ENCODE results near the gene CLEC11A.

CLEC11A gene

GRCh38 chr19:50723069-50723468 lies at the start of gene CLEC11A:
TSS of gene CLEC11A (plus strand) at chr19:50723364. CDS start at chr19:50723526, 162 bp downstream.
- FAIRE-seq (no peak), DNase-seq (ENCODE audit: insufficient read length, low spot score) (no peak)
- TF ChIP-seq POLR2A (IDR thresholded peaks at IDR 0.05; ENCODE audit: low read depth, low read length) = no peak

GRCh38 chr19:50676625-50677197 lies 46.5 kb upstream of the CLEC11A start:
- DNase-seq (ENCODE audit: insufficient read length, low spot score) (no peak), FAIRE-seq (no peak)
- no peak for TF ChIP-seq POLR2A (IDR thresholded peaks at IDR 0.05; ENCODE audit: low read depth, low read length)

GRCh38 chr19:50677636-50678035 lies 45.5 kb upstream of the CLEC11A start:
- DNase-seq (ENCODE audit: insufficient read length, low spot score) (no peak), FAIRE-seq (no peak)
- TF ChIP-seq POLR2A (IDR thresholded peaks at IDR 0.05; ENCODE audit: low read depth, low read length) = no peak

DNA sequence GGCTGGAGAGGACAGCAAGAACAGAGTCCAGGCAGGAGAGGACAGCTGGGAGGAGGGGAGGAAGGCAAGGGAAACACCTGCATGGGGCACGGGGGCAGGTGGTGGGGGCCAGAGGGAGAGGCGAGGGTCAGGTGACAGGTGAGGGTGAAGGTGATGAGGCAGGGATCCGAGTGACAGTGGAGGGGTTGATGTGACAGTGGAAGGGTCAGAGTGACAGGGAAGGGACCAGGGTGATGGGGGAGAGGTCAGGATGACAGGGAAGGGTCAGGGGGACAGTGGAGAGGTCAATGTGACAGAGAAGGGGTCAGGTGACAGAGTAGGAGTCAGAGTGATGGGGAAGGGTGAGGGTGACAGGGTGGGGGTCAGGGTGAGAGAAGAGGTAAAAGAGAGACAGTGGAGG lies 44.8 kb upstream of the CLEC11A start:
- TF ChIP-seq POLR2A (IDR thresholded peaks at IDR 0.05; ENCODE audit: low read depth, low read length) = no peak
- no peak for FAIRE-seq
- DNase-seq (ENCODE audit: insufficient read length, low spot score) = no peak

DNA sequence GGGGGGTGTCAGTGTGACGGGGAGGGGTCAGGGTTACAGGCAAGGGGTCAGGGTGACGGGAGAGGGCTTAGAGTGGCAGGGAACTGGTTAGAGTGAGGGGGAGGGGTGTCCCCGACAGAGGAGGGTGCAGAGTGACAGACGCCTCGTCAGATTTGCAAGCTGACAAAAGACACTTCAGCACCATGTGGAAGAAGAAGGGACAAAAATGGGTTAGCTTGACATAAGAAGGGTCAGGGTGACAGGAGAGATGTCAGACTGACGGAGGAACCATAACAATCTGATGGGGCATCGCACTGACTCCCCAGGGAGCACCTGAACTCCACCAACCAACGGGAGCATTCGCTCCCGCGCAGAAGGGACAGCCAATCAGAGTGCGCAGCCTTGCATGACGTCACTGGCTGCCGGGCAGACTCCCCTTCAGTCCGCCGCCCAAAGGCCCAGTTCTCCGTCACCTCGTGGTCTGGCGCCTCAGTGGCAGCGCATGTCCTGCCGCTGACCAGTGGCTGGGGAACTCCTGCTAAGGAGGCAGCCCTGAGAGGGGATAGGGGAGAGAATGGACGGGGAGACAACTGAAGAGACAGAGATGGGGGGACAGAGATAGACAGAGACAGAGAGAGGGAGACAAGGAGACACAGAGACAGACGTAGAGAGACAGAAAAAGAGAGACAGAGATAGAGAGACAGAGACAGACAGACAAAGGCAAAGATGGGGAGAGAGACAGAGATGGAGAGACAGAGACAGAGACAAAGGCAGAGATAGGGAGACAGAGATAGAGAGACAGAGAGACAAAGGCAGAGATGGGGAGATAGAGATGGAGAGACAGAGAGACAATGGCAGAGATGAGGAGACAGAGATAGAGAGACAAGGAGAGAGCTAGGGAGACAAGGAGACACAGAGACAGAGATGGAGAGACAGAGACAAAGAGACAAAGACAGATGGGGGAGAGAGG lies 43.7 kb upstream of the CLEC11A start:
- TF ChIP-seq POLR2A (IDR thresholded peaks at IDR 0.05; ENCODE audit: low read depth, low read length) = no peak
- DNase-seq (ENCODE audit: insufficient read length, low spot score) = peak; percentile 100
- peak; percentile 89 for FAIRE-seq

GRCh38 chr19:50686310-50687032 lies 36.7 kb upstream of the CLEC11A start:
- FAIRE-seq (no peak), DNase-seq (ENCODE audit: insufficient read length, low spot score) (no peak)
- TF ChIP-seq POLR2A (IDR thresholded peaks at IDR 0.05; ENCODE audit: low read depth, low read length) = no peak

GRCh38 chr19:50688766-50689165 lies 34.4 kb upstream of the CLEC11A start:
- no peak for FAIRE-seq
- DNase-seq (ENCODE audit: insufficient read length, low spot score) = no peak
- TF ChIP-seq POLR2A (IDR thresholded peaks at IDR 0.05; ENCODE audit: low read depth, low read length) = no peak

- no peak for DNase-seq (ENCODE audit: insufficient read length, low spot score)
- TF ChIP-seq POLR2A (IDR thresholded peaks at IDR 0.05; ENCODE audit: low read depth, low read length) = no peak
- FAIRE-seq = no peak
These were observed 32.7 kb upstream of the CLEC11A start for GRCh38 chr19:50690439-50690838.

GRCh38 chr19:50693064-50693975 lies 29.8 kb upstream of the CLEC11A start:
- no peak for TF ChIP-seq POLR2A (IDR thresholded peaks at IDR 0.05; ENCODE audit: low read depth, low read length)
- FAIRE-seq (no peak), DNase-seq (ENCODE audit: insufficient read length, low spot score) (no peak)

DNA sequence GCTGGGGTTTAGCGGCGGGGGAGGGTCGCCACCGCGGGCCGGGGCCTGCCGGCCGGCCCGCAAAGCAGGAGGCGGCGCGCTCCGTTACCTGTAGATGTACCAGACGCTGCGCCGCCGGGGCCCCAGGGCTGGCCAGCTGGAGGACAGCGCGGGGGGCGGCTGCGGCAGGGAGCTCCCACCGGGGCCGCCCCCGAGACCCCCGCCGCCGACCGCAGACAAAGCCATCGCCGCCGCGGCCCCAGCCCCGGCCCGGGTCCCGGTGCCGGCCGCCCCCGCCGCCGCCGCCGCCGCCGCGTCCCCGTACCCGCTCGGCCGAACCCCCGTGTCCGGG lies 28.4 kb upstream of the CLEC11A start:
- FAIRE-seq = no peak
- TF ChIP-seq POLR2A (IDR thresholded peaks at IDR 0.05; ENCODE audit: low read depth, low read length) = no peak
- no peak for DNase-seq (ENCODE audit: insufficient read length, low spot score)

DNA sequence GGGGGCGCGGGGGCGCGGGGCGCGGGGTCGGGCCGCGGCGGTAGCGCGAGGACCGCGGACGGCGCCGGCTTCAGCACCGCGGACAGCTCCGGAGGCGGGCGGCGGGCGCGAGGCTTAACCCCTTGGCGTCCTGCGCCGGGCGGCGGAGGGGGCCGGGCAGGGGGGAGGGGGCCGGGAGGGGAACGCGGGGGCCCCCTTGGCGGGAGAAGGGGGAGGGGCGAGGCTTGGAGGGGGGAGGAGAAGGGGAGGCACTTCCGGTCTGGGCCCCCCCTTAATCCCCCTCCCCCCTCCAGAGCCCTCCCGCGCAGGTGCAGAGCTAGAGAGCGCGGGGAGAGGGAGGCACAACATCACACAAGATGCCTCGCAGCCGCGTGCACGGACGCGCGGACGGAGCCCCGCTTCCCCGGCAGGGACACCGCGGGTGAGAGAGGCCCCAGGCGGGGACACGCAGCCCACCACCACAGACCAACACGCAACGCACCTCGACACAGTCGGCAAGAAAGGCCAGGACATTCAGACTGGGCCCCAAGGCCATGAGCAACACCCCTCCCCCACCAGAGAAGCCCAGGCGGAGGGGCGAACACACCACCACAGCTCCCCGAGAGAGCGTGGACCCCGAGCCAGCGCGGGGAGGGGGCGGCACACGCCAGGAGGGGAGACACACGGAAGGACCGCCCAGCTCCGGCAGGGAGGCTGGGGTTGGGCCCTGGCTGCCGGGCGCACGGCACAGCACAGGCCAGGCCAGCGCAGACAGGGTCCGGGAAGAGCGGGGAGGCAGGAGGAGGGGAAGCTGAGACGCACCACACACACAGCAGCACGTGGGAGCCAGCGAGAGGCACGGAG lies 27.7 kb upstream of the CLEC11A start:
- TF ChIP-seq POLR2A (IDR thresholded peaks at IDR 0.05; ENCODE audit: low read depth, low read length) = no peak
- DNase-seq (ENCODE audit: insufficient read length, low spot score) = no peak
- no peak for FAIRE-seq

DNA sequence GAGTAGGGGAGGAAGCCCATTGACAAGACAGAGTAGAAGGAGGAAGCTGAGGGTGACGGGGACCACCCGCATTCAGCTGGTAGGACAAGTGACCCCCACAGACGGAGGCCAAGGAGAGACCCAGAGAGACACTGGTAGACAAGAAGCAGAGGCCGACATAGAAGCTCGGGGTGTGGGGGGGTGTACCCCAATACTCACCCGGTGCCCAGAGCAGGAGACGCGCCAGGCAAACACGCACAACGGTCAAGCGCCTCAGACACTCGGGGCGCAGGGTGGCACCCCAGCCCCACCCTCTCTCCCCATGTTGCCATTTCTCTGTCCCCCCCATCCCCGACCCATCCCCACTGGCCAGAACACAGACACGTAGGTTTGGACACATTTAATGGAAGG lies 27.1 kb upstream of the CLEC11A start:
- no peak for FAIRE-seq
- TF ChIP-seq POLR2A (IDR thresholded peaks at IDR 0.05; ENCODE audit: low read depth, low read length) = no peak
- no peak for DNase-seq (ENCODE audit: insufficient read length, low spot score)
